Kidney capillary endothelial cell (primary cell): ENCODE results near the gene SLC25A51.
A peak's percentile ranks its signal among the peaks of the same experiment; 100 is the strongest.
"Not testable (repeated sequence)": the region's sequence is repeated elsewhere in the genome, so short reads cannot be mapped to it uniquely, and the experiment has no call there.

ENCODE experiments used
- DNase-seq: peaks from one replicate; pipeline ENCODE4 v3.0.0-alpha.2; 2018; ENCODE audit warnings: low spot score

Gene SLC25A51

GRCh38 chr9:37919246-37919955 lies 15.5 kb upstream of the SLC25A51 start:
- no peak for DNase-seq

GRCh38 chr9:37918665-37919170 lies 14.8 kb upstream of the SLC25A51 start:
- DNase-seq: no peak

GRCh38 chr9:37917801-37918664 lies 14.1 kb upstream of the SLC25A51 start:
- no peak for DNase-seq

GRCh38 chr9:37917313-37917731 lies 13.4 kb upstream of the SLC25A51 start:
- no peak for DNase-seq

GRCh38 chr9:37916471-37917312 lies 12.8 kb upstream of the SLC25A51 start:
- no peak for DNase-seq

- no peak for DNase-seq
Observed at GRCh38 chr9:37915911-37916470, 12.1 kb upstream of the SLC25A51 start.

- DNase-seq: no peak
Observed at GRCh38 chr9:37914701-37915358, 10.9 kb upstream of the SLC25A51 start.

GRCh38 chr9:37914154-37914551 lies 10.2 kb upstream of the SLC25A51 start:
- DNase-seq: no peak

- DNase-seq: peak; percentile 76
Observed at GRCh38 chr9:37913480-37914153, 9.7 kb upstream of the SLC25A51 start.

- DNase-seq: no peak
Observed at GRCh38 chr9:37911271-37911681, 7.3 kb upstream of the SLC25A51 start.

GRCh38 chr9:37910271-37910670 lies 6.3 kb upstream of the SLC25A51 start:
- DNase-seq: no peak

GRCh38 chr9:37909836-37910235 lies 5.9 kb upstream of the SLC25A51 start:
- DNase-seq: not testable (repeated sequence)

- no peak for DNase-seq
Observed at GRCh38 chr9:37909326-37909725, 5.4 kb upstream of the SLC25A51 start.

GRCh38 chr9:37908698-37909186 lies 4.8 kb upstream of the SLC25A51 start:
- DNase-seq: no peak

GRCh38 chr9:37908283-37908682 lies 4.4 kb upstream of the SLC25A51 start:
- DNase-seq: no peak

GRCh38 chr9:37906312-37907239 lies 2.6 kb upstream of the SLC25A51 start:
- no peak for DNase-seq

GRCh38 chr9:37905776-37906175 lies 1.8 kb upstream of the SLC25A51 start:
- no peak for DNase-seq

- DNase-seq: no peak
Observed at GRCh38 chr9:37905131-37905505, 1.2 kb upstream of the SLC25A51 start.

GRCh38 chr9:37904445-37905130 lies 661 bp upstream of the SLC25A51 start:
- DNase-seq: peak; percentile 43
